Lung (tissue), 12 donors: ENCODE data around the gene KRT2. TPM values are rescaled to one million over a fixed set of nuclear protein-coding genes. Genes with fewer than 3 reads are reported as not detected.

ENCODE experiments used
- ATAC-seq: fragments of 200-7000 bp; cut with Tn5 transposase; one replicate; pipeline ENCODE4 v1.9.1; 2020; ENCODE audit warnings: moderate number of reproducible peaks; ENCODE audit not compliant: insufficient read depth, low FRiP score
- DNase-seq, 3 donors: peaks; one replicate each; pipeline ENCODE4 v3.0.0-alpha.2; 2013 to 2017
- H3K27ac ChIP-seq, 2 donors: one replicate each; pipeline ENCODE4 v1.5.1; 2013; ENCODE audit warnings: mild to moderate bottlenecking in 2 of 2, moderate library complexity in 2 of 2, control low read depth in 1 of 2, inconsistent platforms in 1 of 2, low read depth in 1 of 2, low read length in 1 of 2
- H3K27me3 ChIP-seq, 3 donors: one replicate each; pipeline ENCODE4 v1.5.1; 2013; ENCODE audit warnings: low read length in 2 of 3; ENCODE audit not compliant: control insufficient read depth in 3 of 3, insufficient read depth in 3 of 3
- H3K36me3 ChIP-seq, 4 donors: one replicate each; pipeline ENCODE4 v1.5.1; 2013; ENCODE audit warnings: low read length in 4 of 4, mild to moderate bottlenecking in 1 of 4, moderate library complexity in 1 of 4; ENCODE audit not compliant: control insufficient read depth in 4 of 4, insufficient read depth in 4 of 4
- H3K4me1 ChIP-seq, 5 donors: one replicate each; pipeline ENCODE4 v1.5.1; 2013; ENCODE audit warnings: low read length in 5 of 5, mild to moderate bottlenecking in 2 of 5, moderate library complexity in 1 of 5; ENCODE audit not compliant: control insufficient read depth in 5 of 5, insufficient read depth in 5 of 5
- H3K4me3 ChIP-seq: one replicate; pipeline ENCODE4 v1.5.1; 2013; ENCODE audit warnings: mild to moderate bottlenecking, control low read depth, moderate library complexity
- H3K9ac ChIP-seq, 2 donors: one replicate each; pipeline ENCODE4 v1.5.1; 2013; ENCODE audit warnings: low read length in 2 of 2, control low read depth in 1 of 2; ENCODE audit not compliant: insufficient read depth in 1 of 2
- H3K9me3 ChIP-seq, 4 donors: one replicate each; pipeline ENCODE4 v1.5.1; 2013; ENCODE audit warnings: low read length in 3 of 4, mild to moderate bottlenecking in 1 of 4, moderate library complexity in 1 of 4; ENCODE audit not compliant: control insufficient read depth in 4 of 4, insufficient read depth in 3 of 4
- CTCF ChIP-seq: IDR thresholded peaks from 2 replicates; pipeline ENCODE4 v1.5.1; 2012; ENCODE audit warnings: mild to moderate bottlenecking; ENCODE audit errors: control extremely low read depth, extremely low read depth
- WGBS, 2 donors: extraction: QIAGEN DNeasy Blood & Tissue Kit; methylation state at CpG; one replicate each; pipeline ENCODE4 v1.1.7; 2013; 5-methylcytosine and 5-hydroxymethylcytosine counted together
- polyA plus RNA-seq, 2 donors: library from polyadenylated mRNA; stranded (reverse); fragments of 200-250 nt; gene quantifications; one replicate each; pipeline ENCODE4 v1.2.1, GENCODE V29; 2013
- total RNA-seq, 2 donors: library from RNA; depleted of rRNA in 1 of 2; stranded (reverse); fragments of >200 nt in 1 of 2; gene quantifications; one replicate each; pipeline ENCODE4 v1.2.1, GENCODE V29; 2014 to 2021
- donor health status: control.
- donor health status: control.
- donor health status: Bipolar disorder and iron deficiency.
- donor health status: healthy.
- donor health status: DM: yes; HTN: yes; CAD: no.

KRT2 gene
- total and polyA plus RNA-seq, 4 donors: 0.03 TPM; not detected in 3

GRCh38 chr12:52603314-52603713, 48.7 kb downstream of the KRT2 start:
- 86 to 95% methylated on average over 2 of the region's 2 CpGs for WGBS, 2 donors
- peaks cover 0 to 4% (median 0%) of the 10 kb centered on the region in 4 donors for H3K9me3 ChIP-seq
- no peaks in the 10 kb centered on the region for H3K36me3 ChIP-seq
- no peak overlapping the region for H3K27ac ChIP-seq
- no peak overlapping the region for H3K4me3 ChIP-seq
- H3K9ac ChIP-seq: no peak overlapping the region
- TF ChIP-seq CTCF: no peak
- DNase-seq: no peak
- no peak for ATAC-seq
- H3K4me1 ChIP-seq: no peaks in the 10 kb centered on the region
- H3K27me3 ChIP-seq: peaks cover 6 to 69% (median 56%) of the 10 kb centered on the region in 3 donors

DNA sequence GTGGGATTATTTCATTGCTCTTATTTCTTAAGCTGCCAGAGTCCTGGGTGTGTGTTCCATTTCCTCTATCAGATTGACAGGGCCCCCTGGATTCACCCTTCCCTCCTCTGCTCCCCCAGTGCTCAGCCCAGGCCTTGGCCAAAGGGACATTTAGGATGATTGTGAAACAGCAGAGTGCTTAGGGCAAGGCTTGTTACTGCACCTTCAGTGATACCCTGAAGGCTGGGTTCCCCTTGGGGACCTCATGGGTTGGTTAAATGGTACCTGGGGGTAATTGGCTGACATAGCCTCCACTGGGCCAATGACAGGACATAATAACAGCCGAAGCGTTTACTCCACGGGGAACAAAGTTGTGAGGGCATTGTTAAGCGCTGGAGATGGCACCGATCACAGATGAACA, 49.5 kb downstream of the KRT2 start:
- H3K9ac ChIP-seq: no peak overlapping the region
- no peak for TF ChIP-seq CTCF
- no peak for ATAC-seq
- H3K27me3 ChIP-seq: peaks cover 6 to 69% (median 56%) of the 10 kb centered on the region in 3 donors
- no peaks in the 10 kb centered on the region for H3K36me3 ChIP-seq
- H3K4me3 ChIP-seq: no peak overlapping the region
- H3K27ac ChIP-seq: no peak overlapping the region
- 92% methylated on average over 5 of the region's 5 CpGs for WGBS, 2 donors
- H3K4me1 ChIP-seq: no peaks in the 10 kb centered on the region
- no peak for DNase-seq
- peaks cover 0 to 4% (median 0%) of the 10 kb centered on the region in 4 donors for H3K9me3 ChIP-seq

- peaks cover 6 to 65% (median 56%) of the 10 kb centered on the region in 3 donors for H3K27me3 ChIP-seq
- ATAC-seq (no peak), DNase-seq (no peak)
- WGBS, 2 donors: 61 to 67% methylated on average over 4 of the region's 4 CpGs
- H3K27ac ChIP-seq: no peak overlapping the region
- no peak overlapping the region for H3K9ac ChIP-seq
- no peak overlapping the region for H3K4me3 ChIP-seq
- no peaks in the 10 kb centered on the region for H3K4me1 ChIP-seq
- no peak for TF ChIP-seq CTCF
- H3K9me3 ChIP-seq: peaks cover 0 to 4% (median 0%) of the 10 kb centered on the region in 4 donors
- H3K36me3 ChIP-seq: no peaks in the 10 kb centered on the region
Observed at GRCh38 chr12:52601671-52602070, 50.3 kb downstream of the KRT2 start.

DNA sequence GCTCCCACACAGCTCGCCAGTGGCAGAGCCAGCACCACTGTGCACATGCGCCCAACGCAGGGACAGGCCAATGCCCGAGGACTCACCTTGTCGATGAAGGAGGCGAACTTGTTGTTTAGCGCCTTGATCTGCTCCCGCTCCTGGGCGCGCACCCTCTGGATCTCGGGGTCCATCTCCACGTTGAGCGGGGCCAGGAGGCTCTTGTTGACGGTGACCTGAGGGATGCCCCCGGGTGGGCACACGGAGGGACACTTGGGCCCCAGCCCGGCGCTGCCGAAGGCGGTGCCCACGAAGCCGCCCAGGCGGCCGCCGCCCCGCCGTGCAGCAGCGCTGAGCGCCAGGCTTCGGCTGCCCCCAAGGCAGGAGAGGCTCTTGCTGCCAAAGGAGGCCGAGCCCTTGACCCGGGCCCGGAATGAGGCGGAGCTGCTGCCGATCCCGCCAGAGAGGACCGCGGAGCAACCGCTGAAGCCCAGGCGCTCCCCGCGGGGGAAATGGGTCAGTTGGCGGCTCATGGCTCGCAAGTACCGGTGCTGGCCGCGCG, 51.0 kb downstream of the KRT2 start, which contains the start of gene KRT72:
TSS of gene KRT72 (minus strand) at position 523 of the 541 bp plus-strand sequence. CDS start at position 512, 11 bp downstream.
- DNase-seq: peak in 1 of 3 donors; percentile 4
- peaks cover 6 to 65% (median 54%) of the 10 kb centered on the region in 3 donors for H3K27me3 ChIP-seq

More for the DNA sequence above, 51.0 kb downstream of the KRT2 start, which contains the start of gene KRT72:
- peaks cover 0 to 4% (median 0%) of the 10 kb centered on the region in 4 donors for H3K9me3 ChIP-seq
- no peak for ATAC-seq
- WGBS, 2 donors: 25 to 30% methylated on average over 48 of the region's 48 CpGs
- TF ChIP-seq CTCF: no peak
- H3K4me3 ChIP-seq: no peak within 1 kb of the TSS
- no peaks in the 10 kb centered on the region for H3K4me1 ChIP-seq
- no peaks in the 10 kb centered on the region for H3K36me3 ChIP-seq
- no peak within 1 kb of the TSS for H3K9ac ChIP-seq
- no peak within 1 kb of the TSS for H3K27ac ChIP-seq
